Nephron (organoid): ENCODE data around the gene PAPPA.
A peak's percentile ranks its signal among the peaks of the same experiment; 100 is the strongest.

Source experiments
- H3K27ac Mint-ChIP-seq, 3 experiments: 2 replicates each; pipeline ENCODE4 v1.8.0; 2020; ENCODE audit warnings: mixed read lengths in 3 of 3, mild to moderate bottlenecking in 2 of 3, moderate library complexity in 1 of 3
- H3K27me3 Mint-ChIP-seq: 2 replicates; pipeline ENCODE4 v1.8.0; 2021; ENCODE audit warnings: low read depth, mild to moderate bottlenecking, moderate library complexity, mixed read lengths
- H3K36me3 Mint-ChIP-seq: 2 replicates; pipeline ENCODE4 v1.8.0; 2020; ENCODE audit warnings: low read depth, mixed read lengths
- H3K4me1 Mint-ChIP-seq: 2 replicates; pipeline ENCODE4 v1.8.0; 2020; ENCODE audit warnings: mixed read lengths
- H3K4me3 Mint-ChIP-seq, 3 experiments: 2 replicates each; pipeline ENCODE4 v1.8.0; 2020; ENCODE audit warnings: mild to moderate bottlenecking in 3 of 3, mixed read lengths in 3 of 3, moderate library complexity in 2 of 3
- H3K9me3 Mint-ChIP-seq: 2 replicates; pipeline ENCODE4 v1.8.0; 2020; ENCODE audit warnings: mixed read lengths
- CTCF ChIP-seq, 3 experiments: fragments of 200-600 bp; sonication (generic); IDR thresholded peaks; one replicate each; pipeline ENCODE4 v1.5.0; 2021; ENCODE audit warnings: antibody characterized with exemption in 3 of 3; ENCODE audit not compliant: unreplicated experiment in 3 of 3

The PAPPA gene

GRCh38 chr9:116179568-116179967 is 26.0 kb downstream of the PAPPA start:
- no peak for TF ChIP-seq CTCF (IDR thresholded peaks at IDR 0.05; ENCODE audit: unreplicated experiment in 3 of 3)
- peaks cover 36% of the 10 kb centered on the region for H3K27me3 Mint-ChIP-seq
- no peak overlapping the region for H3K27ac Mint-ChIP-seq
- H3K4me3 Mint-ChIP-seq: no peak overlapping the region
- no peaks in the 10 kb centered on the region for H3K9me3 Mint-ChIP-seq
- no peaks in the 10 kb centered on the region for H3K36me3 Mint-ChIP-seq
- no peaks in the 10 kb centered on the region for H3K4me1 Mint-ChIP-seq

GRCh38 chr9:116181853-116182610 is 28.4 kb downstream of the PAPPA start:
- no peak for TF ChIP-seq CTCF (IDR thresholded peaks at IDR 0.05; ENCODE audit: unreplicated experiment in 3 of 3)

GRCh38 chr9:116182876-116183275 is 29.3 kb downstream of the PAPPA start:
- Mint-ChIP-seq H3K9me3 (no peaks in the 10 kb centered on the region), H3K27ac (no peak overlapping the region)

More at GRCh38 chr9:116181853-116182610, 28.4 kb downstream of the PAPPA start:
- H3K27me3 Mint-ChIP-seq: peaks cover 46% of the 10 kb centered on the region
- H3K27ac Mint-ChIP-seq: no peak overlapping the region
- H3K9me3 Mint-ChIP-seq: no peaks in the 10 kb centered on the region
- no peaks in the 10 kb centered on the region for H3K4me1 Mint-ChIP-seq
- H3K4me3 Mint-ChIP-seq: no peak overlapping the region
- H3K36me3 Mint-ChIP-seq: peaks cover 1% of the 10 kb centered on the region

GRCh38 chr9:116187570-116188170 is 34.1 kb downstream of the PAPPA start:
- no peak for TF ChIP-seq CTCF (IDR thresholded peaks at IDR 0.05; ENCODE audit: unreplicated experiment in 3 of 3)
- no peak overlapping the region for H3K27ac Mint-ChIP-seq
- H3K4me1 Mint-ChIP-seq: no peaks in the 10 kb centered on the region
- H3K36me3 Mint-ChIP-seq: peaks cover 8% of the 10 kb centered on the region
- H3K27me3 Mint-ChIP-seq: peaks cover 38% of the 10 kb centered on the region
- no peak overlapping the region for H3K4me3 Mint-ChIP-seq
- H3K9me3 Mint-ChIP-seq: no peaks in the 10 kb centered on the region

More at GRCh38 chr9:116182876-116183275, 29.3 kb downstream of the PAPPA start:
- Mint-ChIP-seq H3K4me3 (no peak overlapping the region), H3K4me1 (no peaks in the 10 kb centered on the region), H3K27me3 (peaks cover 47% of the 10 kb centered on the region), H3K36me3 (peaks cover 4% of the 10 kb centered on the region)
- no peak for TF ChIP-seq CTCF (IDR thresholded peaks at IDR 0.05; ENCODE audit: unreplicated experiment in 3 of 3)

GRCh38 chr9:116189683-116190082 is 36.1 kb downstream of the PAPPA start:
- no peaks in the 10 kb centered on the region for H3K9me3 Mint-ChIP-seq
- H3K27ac Mint-ChIP-seq: peak overlapping the region; percentile 26 to 89 (median 70)
- peaks cover 26% of the 10 kb centered on the region for H3K27me3 Mint-ChIP-seq
- no peaks in the 10 kb centered on the region for H3K4me1 Mint-ChIP-seq
- H3K4me3 Mint-ChIP-seq: peak overlapping the region in 1 of 3 experiments; percentile 6
- TF ChIP-seq CTCF (IDR thresholded peaks at IDR 0.05; ENCODE audit: unreplicated experiment in 3 of 3): no peak
- peaks cover 8% of the 10 kb centered on the region for H3K36me3 Mint-ChIP-seq
